GM20000 (cell line): Measurements from ENCODE around the gene FAM76B.

Experiments
- DNase-seq: peaks from one replicate; pipeline ENCODE4 v3.0.0; 2012; ENCODE audit warnings: low spot score
- CTCF ChIP-seq: IDR thresholded peaks from 2 replicates; pipeline ENCODE4 v1.5.1; 2012; ENCODE audit warnings: mild to moderate bottlenecking, control low read depth; ENCODE audit errors: extremely low read depth, missing control alignments

Gene FAM76B

GRCh38 chr11:95789506-95790122 is at the start of gene FAM76B:
TSS of gene FAM76B (minus strand) at chr11:95789782. CDS start at chr11:95789478, 304 bp downstream.
- peak; percentile 92 for DNase-seq
- no peak for TF ChIP-seq CTCF

GRCh38 chr11:95835768-95836488 is 46.3 kb upstream of the FAM76B start:
- peak; percentile 66 for TF ChIP-seq CTCF
- DNase-seq, result peak; percentile 30

- no peak for TF ChIP-seq CTCF
- no peak for DNase-seq
These were observed 45.8 kb upstream of the FAM76B start for GRCh38 chr11:95835351-95835750.

- no peak for TF ChIP-seq CTCF
- no peak for DNase-seq
These were observed 43.8 kb upstream of the FAM76B start for GRCh38 chr11:95833378-95833777.

- no peak for TF ChIP-seq CTCF
- DNase-seq, result no peak
These were observed 43.2 kb upstream of the FAM76B start for GRCh38 chr11:95832763-95833162.

- no peak for DNase-seq
These were observed 41.8 kb upstream of the FAM76B start for GRCh38 chr11:95831198-95831883.

More at GRCh38 chr11:95831198-95831883, 41.8 kb upstream of the FAM76B start:
- TF ChIP-seq CTCF, result no peak
